SJCRH30 (cell line): ENCODE data around the gene MGA. TPM values are rescaled to one million over a fixed set of nuclear protein-coding genes. Genes with fewer than 3 reads are reported as not detected.

Experiments used
- DNase-seq, 2 experiments: peaks; one replicate each; pipeline ENCODE4 v3.0.0-alpha.2; 2015 to 2020
- H3K27ac ChIP-seq: fragments of 250-450 bp; sonication (Bioruptor Pico); 2 replicates; pipeline ENCODE4 v1.5.1; 2020; ENCODE audit warnings: mild to moderate bottlenecking, moderate library complexity
- H3K27me3 ChIP-seq: fragments of 250-450 bp; sonication (Bioruptor Pico); 2 replicates; pipeline ENCODE4 v1.5.1; 2020; ENCODE audit warnings: mild to moderate bottlenecking, moderate library complexity
- H3K36me3 ChIP-seq: fragments of 250-450 bp; sonication (Bioruptor Pico); 2 replicates; pipeline ENCODE4 v1.5.1; 2020; ENCODE audit warnings: mild to moderate bottlenecking, moderate library complexity
- H3K4me1 ChIP-seq: fragments of 250-450 bp; sonication (Bioruptor Pico); 2 replicates; pipeline ENCODE4 v1.5.1; 2020; ENCODE audit warnings: mild to moderate bottlenecking, moderate library complexity
- H3K4me3 ChIP-seq: fragments of 250-450 bp; sonication (Bioruptor Pico); 2 replicates; pipeline ENCODE4 v1.5.1; 2020; ENCODE audit warnings: mild to moderate bottlenecking, moderate library complexity
- H3K9me3 ChIP-seq: fragments of 250-450 bp; sonication (Bioruptor Pico); replicated peaks from 2 replicates; pipeline ENCODE4 v1.5.1; 2020; ENCODE audit warnings: mild to moderate bottlenecking, moderate library complexity
- total RNA-seq: library from RNA; depleted of rRNA; stranded (reverse); fragments of >200 nt; shearing (Covaris generic); gene quantifications from 2 replicates; pipeline ENCODE4 v1.2.3, GENCODE V29; 2014; rRNA removed

The MGA gene
- total RNA-seq = 75.6 and 83.6 TPM in 2 replicates

DNA sequence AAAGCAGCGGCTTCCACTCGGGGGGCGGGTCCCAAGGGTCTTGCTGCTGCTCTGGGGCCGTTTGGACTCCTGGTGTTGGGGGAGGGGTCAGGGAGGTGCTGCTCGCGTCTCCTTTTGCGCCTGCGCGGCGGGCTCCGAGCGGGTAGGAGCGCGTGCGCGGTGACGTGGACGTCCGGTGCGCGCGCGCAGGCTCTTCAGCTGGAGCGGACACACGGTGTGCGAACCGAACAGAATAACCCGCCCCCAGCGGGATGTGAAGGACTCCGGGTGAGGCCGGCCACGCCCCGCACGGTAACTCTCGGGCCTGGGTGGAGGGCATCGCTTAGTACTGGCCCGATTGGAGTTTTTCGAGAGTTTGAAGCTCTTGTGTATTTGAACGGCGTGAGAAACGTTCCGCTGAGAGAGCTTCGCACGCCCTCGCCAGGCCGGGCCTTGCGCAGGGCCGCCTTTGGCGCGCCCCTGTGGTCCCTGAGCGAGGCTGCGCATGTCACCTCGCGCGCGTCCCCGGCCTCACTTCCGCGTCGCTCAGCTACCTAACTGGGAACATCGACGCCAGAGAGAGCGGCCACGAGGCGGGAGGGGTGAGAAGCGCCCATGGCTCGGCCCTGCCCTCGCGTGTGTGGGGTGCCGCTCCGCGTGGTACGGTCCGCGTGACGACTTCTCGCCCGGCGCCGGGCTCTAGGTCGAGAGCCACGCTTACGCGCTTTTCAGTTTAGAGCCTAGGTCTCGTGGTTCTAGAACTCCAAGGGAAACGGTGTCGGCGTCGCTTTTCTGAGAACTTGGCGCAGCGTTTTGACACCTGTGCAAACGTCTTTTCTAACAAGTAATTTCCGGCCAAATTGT is at the start of gene MGA:
MGA (plus strand) TSS at position 171 of the 843 bp plus-strand sequence.
- DNase-seq = peak; percentile 93 to 96
- no peaks in the 10 kb centered on the region for H3K27me3 ChIP-seq

DNA sequence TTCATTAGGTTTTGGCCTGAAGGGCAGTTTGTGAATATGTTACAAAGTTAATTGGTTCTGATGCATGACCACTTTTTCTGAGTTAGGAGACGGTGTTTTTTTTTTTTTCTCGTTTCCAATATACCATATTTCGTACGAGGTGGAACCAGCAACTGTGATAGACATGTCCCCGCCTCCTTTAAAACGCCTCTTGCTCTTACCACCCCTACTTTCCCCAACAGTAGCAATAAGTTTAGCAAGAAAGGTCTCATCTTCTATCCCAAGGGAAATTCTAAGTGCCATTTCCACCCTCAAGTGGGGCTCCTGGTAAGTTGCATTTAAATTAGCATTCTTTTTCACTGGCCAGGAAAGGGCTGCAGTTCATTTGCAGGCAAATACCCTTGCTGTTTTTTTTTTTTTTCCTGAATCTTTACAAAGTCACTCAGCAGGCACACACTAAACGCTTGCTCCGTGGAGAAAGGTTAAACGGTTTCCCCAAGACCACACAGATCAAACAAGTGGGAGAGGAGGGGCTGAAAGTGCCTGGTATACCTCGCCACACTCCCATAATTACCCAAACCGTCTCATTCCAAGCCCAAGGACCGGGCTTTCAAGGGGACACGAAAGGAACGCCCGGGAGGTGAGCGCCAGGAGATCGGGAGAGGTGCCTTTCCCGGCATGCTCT is 39.5 kb upstream of the MGA start:
- Histone ChIP-seq H3K4me1 (0 out of 2 replicates have a peak, but pooled peaks cover 3% of the 10 kb centered on the region), H3K27me3 (no peaks in the 10 kb centered on the region), H3K4me3 (peak overlapping the region; percentile 69), H3K27ac (peak overlapping the region; percentile 95), H3K9me3 (no peaks in the 10 kb centered on the region), H3K36me3 (no peaks in the 10 kb centered on the region)
- DNase-seq = peak in 1 of 2 experiments; percentile 34

More for the DNA sequence above, at the start of gene MGA:
- Histone ChIP-seq H3K9me3 (no peaks in the 10 kb centered on the region), H3K36me3 (no peaks in the 10 kb centered on the region), H3K4me3 (peak within 1 kb of the TSS; percentile 63), H3K4me1 (no peaks in the 10 kb centered on the region), H3K27ac (peak within 1 kb of the TSS; percentile 56)

DNA sequence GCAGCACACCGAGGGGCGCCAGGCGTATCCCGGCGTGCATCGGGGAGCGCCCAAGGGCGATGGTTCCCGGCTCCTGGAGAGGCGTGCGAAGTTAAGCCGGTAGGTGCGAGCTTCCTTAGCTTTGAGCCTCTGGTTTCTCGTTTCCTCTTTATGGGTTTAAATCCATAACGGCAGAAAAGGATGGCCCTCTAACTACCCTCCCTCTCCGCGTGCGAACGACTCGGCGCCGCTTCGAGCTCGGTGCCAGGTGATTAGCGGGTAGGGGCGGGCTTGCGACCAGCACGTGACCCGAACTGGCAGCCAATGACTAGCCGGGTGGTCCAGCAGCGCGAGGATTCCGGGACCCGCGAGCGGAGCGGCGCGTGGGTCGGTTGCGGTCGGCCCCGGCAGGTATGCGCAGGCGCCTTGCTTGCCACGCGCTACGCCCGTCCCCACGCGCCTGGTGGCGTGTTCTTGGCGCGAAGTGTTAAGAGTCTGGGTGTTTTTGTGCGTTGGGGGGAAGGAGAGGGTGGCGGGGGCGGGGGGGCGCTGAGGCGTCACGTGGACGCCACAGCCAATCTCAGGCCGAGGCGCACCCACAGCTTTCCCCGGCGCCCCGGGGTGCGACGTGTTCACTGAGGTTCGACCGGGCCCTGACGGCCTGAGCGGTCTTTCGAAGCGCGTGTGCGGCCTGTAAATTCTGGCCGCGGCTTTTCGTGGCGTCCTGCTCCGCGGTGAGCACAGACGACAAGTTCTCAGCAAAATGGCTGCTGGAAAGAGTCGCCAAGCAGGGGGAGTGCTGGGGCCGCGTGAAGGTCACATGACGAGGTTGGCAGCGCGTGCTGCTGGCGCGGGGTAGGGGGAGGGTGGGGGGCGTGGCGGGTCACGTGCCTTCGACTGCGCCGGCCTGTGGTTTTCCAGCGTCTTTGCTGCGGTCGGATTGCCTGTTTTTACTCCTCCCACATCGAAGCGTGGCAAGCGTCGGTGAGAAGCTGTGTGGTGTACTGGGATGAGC is 38.7 kb upstream of the MGA start:
- Histone ChIP-seq H3K4me1 (0 out of 2 replicates have a peak, but pooled peaks cover 3% of the 10 kb centered on the region), H3K36me3 (no peaks in the 10 kb centered on the region), H3K4me3 (peak overlapping the region; percentile 69), H3K9me3 (no peaks in the 10 kb centered on the region), H3K27me3 (no peaks in the 10 kb centered on the region), H3K27ac (peak overlapping the region; percentile 95)
- DNase-seq = peak; percentile 92

DNA sequence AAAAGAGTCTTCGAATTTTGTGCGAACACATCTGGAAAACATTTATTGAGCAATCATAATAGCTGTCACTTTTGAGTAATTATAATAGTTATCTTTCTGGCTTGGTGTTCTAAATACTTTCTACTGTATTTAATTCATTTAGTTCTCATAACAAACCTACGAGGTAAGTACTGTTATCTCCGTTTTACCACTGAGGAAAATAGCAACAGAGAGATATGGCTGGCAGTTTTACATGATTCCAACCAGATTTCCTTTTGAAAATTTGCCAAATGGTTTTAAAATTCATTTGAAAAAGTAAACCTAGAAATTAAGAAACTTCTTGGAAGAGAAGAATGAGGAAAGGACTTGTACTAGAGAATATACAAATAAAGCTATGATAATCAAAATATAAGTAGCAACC is 37.3 kb upstream of the MGA start:
- Histone ChIP-seq H3K9me3 (no peaks in the 10 kb centered on the region), H3K27ac (no peak overlapping the region), H3K27me3 (no peaks in the 10 kb centered on the region), H3K36me3 (no peaks in the 10 kb centered on the region), H3K4me3 (no peak overlapping the region), H3K4me1 (0 out of 2 replicates have a peak, but pooled peaks cover 3% of the 10 kb centered on the region)
- DNase-seq = no peak

DNA sequence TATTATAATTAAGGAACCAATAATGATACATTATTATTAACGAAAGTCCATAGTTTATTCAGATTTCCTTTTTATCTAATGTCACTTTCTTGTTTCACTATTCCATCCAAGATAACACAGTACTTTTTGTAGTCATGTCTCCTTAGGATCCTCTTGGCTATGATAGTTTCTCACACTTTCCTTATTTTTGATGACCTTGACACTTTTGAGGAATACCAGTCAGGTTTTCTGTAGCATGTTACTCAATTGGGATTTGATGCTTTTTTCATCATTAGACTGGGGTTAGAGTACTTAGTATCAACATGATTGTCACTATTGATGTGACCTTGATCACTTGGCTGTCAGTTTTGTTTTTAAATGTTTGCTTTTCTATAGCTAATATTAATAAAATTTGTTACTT is 33.0 kb upstream of the MGA start:
- Histone ChIP-seq H3K27me3 (no peaks in the 10 kb centered on the region), H3K4me1 (peaks cover 7% of the 10 kb centered on the region; the same call in 1 of the 2 replicates), H3K36me3 (no peaks in the 10 kb centered on the region), H3K27ac (no peak overlapping the region), H3K4me3 (no peak overlapping the region), H3K9me3 (no peaks in the 10 kb centered on the region)
- DNase-seq = no peak

DNA sequence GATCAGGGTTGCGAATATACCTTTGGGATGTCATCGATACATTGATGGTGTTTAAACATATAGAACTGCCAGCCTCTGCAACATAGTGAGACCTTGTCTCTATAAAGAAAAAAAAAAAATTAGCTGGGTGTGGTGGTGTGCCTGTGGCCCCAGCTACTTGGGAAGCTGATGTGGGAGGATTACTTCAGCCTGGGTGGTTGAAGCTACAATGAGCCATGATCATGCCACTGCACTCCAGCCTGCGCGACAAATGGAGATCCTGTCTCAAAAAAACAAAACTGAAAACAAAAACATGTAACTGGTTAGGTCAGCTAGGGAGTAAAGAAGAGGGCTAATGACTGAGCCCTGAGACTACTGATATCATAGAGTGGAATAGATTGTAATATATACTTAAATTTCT is 30.7 kb upstream of the MGA start:
- Histone ChIP-seq H3K27ac (no peak overlapping the region), H3K9me3 (no peaks in the 10 kb centered on the region), H3K36me3 (no peaks in the 10 kb centered on the region), H3K27me3 (no peaks in the 10 kb centered on the region), H3K4me3 (no peak overlapping the region), H3K4me1 (peaks cover 7% of the 10 kb centered on the region; the same call in 1 of the 2 replicates)
- DNase-seq = peak; percentile 14 to 38

DNA sequence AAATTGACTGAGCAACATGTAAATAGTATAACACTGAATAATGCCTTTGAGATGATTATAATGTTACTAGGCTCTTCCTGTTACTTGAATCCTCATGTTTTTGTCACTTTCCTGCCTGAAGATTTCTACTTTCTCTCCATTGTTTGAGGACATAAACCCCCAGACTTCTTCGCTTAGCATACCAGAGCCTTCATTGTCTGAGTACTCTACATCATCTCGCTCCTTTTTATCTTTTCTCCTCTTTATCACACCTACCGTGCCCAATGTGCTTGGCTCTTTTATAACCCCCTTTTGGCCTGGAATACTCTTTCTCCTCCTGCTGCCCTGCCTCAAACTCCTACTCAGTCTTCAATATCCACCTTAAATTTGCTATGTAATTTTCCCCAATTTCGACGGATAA is 30.3 kb upstream of the MGA start:
- Histone ChIP-seq H3K9me3 (no peaks in the 10 kb centered on the region), H3K4me1 (peaks cover 7% of the 10 kb centered on the region; the same call in 1 of the 2 replicates), H3K27me3 (no peaks in the 10 kb centered on the region), H3K4me3 (no peak overlapping the region), H3K27ac (no peak overlapping the region), H3K36me3 (no peaks in the 10 kb centered on the region)
- DNase-seq = no peak

DNA sequence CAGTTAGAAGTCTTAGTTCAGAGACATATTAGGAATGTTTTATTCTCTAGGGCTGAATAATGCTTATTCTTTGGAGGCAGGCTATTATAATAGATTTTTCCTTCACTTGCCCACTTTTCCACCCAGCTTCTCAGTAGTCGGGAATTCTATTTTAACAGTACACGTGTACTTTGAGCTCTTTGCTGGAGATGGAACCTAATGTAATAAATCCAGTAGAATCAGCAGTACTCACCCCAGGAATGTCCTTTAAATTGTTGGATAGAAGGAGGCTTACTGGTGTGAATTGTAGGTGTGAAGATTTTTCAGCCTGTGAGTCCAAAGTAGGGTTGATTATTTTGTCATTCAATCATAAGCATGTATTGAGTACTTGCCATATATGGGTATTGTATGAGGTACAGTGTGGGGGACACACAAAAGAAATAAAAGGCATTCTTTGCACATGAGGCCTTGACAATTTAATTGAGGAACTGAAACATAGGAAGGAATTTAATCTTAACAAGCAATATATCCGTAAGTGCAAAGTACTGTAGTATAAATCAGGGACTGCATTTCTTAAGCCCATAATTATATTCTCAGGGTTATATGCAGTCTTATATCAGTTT is 29.5 kb upstream of the MGA start:
- Histone ChIP-seq H3K27ac (no peak overlapping the region), H3K9me3 (no peaks in the 10 kb centered on the region), H3K36me3 (no peaks in the 10 kb centered on the region), H3K4me3 (no peak overlapping the region), H3K27me3 (no peaks in the 10 kb centered on the region), H3K4me1 (peaks cover 7% of the 10 kb centered on the region; the same call in 1 of the 2 replicates)
- DNase-seq = no peak

DNA sequence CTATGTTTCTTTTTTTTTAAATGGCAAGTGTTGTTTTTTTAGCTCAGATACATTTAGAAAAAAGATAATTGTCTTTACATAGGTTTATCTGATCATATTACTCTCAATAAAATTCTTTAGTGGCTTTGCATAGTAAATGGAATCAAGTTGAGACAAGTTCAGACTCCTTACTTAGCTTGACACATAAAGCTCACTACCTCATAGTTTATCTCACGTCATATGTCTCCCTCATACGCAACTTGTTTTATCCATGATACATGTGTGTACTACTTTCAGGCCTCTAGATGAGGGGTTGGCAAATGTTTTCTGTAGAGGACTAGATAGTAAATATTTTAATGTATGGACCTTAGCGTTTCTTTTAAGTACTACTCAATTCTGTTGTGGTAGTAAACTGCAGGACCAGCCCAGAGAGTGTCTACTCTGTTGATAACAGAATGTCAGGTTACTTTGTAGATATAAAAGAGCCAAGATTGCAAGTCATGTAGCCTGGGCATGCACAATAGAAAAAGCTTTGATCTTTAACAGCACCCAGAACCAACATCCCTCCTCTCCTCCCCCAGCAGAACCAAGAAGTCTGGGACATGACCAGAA is 28.2 kb upstream of the MGA start:
- Histone ChIP-seq H3K4me3 (no peak overlapping the region), H3K27me3 (no peaks in the 10 kb centered on the region), H3K36me3 (no peaks in the 10 kb centered on the region), H3K4me1 (peaks cover 7% of the 10 kb centered on the region; the same call in 1 of the 2 replicates), H3K27ac (no peak overlapping the region), H3K9me3 (no peaks in the 10 kb centered on the region)
- no peak for DNase-seq

DNA sequence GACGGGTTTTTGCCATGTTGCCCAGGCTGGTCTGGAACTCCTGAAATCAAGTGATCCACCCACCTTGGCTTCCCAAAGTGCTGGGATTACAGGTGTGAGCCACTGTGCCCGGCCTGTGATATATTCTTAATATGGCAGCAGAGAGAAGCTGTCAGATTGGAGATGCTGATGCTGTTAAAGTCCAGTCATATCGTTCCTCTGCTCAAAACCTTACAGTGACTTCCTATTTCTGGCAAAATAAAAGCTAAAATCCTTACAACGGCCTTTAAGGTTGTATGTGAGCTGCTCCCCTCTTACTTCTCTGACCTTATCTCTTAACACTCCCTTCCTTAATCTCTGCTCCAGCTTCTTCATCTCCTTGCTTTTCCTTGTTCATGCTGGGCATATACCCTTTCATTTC is 26.6 kb upstream of the MGA start:
- H3K4me3 ChIP-seq = no peak overlapping the region
- peaks cover 7% of the 10 kb centered on the region; the same call in 1 of the 2 replicates for H3K4me1 ChIP-seq
- DNase-seq = no peak
- no peaks in the 10 kb centered on the region for H3K36me3 ChIP-seq
- no peaks in the 10 kb centered on the region for H3K27me3 ChIP-seq
- H3K27ac ChIP-seq = no peak overlapping the region
- no peaks in the 10 kb centered on the region for H3K9me3 ChIP-seq

DNA sequence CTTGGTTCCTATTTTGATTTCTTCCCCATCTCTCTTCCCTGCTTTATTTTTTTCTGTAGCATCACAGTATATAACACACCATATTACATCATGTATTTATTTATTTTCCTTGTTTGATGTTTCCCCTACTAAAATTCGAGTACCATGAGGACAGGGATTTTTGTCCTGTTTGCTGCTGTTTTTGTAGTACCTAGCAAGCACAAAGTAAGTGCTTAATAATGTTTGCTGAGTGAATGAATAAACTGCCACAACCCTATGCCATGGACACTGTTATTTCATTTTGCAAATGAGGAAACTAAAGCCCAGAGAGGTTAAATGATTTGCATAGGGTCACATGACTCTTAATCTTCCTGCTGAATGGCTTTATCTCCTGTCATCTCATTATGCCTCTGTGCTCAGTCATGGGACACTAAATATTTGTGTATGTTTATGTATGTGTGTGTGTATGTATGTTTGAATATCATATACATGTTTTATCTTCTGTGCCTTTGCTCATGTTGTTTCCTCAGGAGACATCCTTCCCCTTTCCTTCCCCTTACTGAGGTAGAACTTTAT is 26.1 kb upstream of the MGA start:
- no peaks in the 10 kb centered on the region for H3K36me3 ChIP-seq
- no peak overlapping the region for H3K27ac ChIP-seq
- no peaks in the 10 kb centered on the region for H3K27me3 ChIP-seq
- DNase-seq = no peak
- no peak overlapping the region for H3K4me3 ChIP-seq
- no peaks in the 10 kb centered on the region for H3K9me3 ChIP-seq
- peaks cover 5% of the 10 kb centered on the region; the same call in 1 of the 2 replicates for H3K4me1 ChIP-seq

DNA sequence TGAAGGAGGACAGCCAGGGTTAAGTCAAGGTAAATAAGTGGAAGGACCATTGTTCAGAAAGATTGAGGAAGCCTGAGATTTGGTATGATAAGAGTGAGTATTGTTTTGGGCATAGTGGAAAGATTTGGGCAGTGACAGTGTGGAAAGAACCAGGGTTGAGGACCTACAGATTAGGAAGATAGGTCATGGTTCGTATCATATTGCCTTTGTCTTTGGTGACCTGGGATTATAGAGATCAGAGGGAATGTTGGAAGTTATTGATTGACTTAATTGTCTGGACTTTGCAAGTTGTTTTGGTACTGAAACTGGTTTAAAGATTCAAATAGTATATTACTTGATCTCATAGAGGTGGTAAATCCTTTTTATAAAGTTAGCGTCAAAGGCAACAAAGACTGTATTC is 23.1 kb upstream of the MGA start:
- Histone ChIP-seq H3K4me3 (no peak overlapping the region), H3K27me3 (no peaks in the 10 kb centered on the region), H3K4me1 (no peaks in the 10 kb centered on the region)

DNA sequence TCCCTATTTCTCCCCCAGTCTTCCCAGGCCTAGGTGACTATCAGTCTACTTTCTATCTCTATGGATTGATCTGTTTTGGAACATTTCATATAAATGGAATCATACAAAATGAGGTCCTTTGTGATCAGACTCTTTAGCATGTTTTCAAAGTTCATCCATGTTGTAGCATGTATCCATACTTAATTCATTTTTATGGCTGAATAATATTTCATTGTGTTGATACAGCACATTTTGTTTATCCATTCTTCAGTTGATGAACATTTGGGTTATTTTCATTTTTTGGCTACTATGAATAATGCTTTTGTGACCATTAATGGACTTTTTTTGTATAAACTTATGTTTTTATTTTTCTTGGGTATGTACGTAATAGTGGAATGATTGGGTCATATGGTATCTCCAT is 19.2 kb upstream of the MGA start:
- H3K9me3 ChIP-seq = no peaks in the 10 kb centered on the region
- H3K4me3 ChIP-seq = no peak overlapping the region

More for the DNA sequence above, 23.1 kb upstream of the MGA start:
- DNase-seq = no peak
- no peaks in the 10 kb centered on the region for H3K9me3 ChIP-seq
- no peaks in the 10 kb centered on the region for H3K36me3 ChIP-seq
- H3K27ac ChIP-seq = no peak overlapping the region

More for the DNA sequence above, 19.2 kb upstream of the MGA start:
- Histone ChIP-seq H3K27ac (no peak overlapping the region), H3K36me3 (no peaks in the 10 kb centered on the region), H3K27me3 (no peaks in the 10 kb centered on the region), H3K4me1 (no peaks in the 10 kb centered on the region)
- DNase-seq = no peak
